ENCODE data around the gene CTIF.

Gene CTIF

GRCh38 chr18:48672671-48673340, 134.0 kb downstream of the CTIF start:
- Histone ChIP-seq H3K36me3 (replicated peaks in 1 of 2; ENCODE audit: control insufficient read depth in 2 of 2, insufficient read depth in 2 of 2, low read length in 2 of 2) (peaks cover 0 to 10% of the 10 kb centered on the region in 2 donors), H4K8ac (ENCODE audit: low read depth, low read length) (no peak overlapping the region), H3K4me3 (ENCODE audit: low read length in 2 of 2) (no peak overlapping the region), H2BK5ac (ENCODE audit: low read length) (peak overlapping the region; percentile 30), H2BK120ac (ENCODE audit: low read depth, low read length) (no peak overlapping the region), H3K9me3 (replicated peaks in 1 of 2; ENCODE audit: control insufficient read depth in 2 of 2, insufficient read depth in 1 of 2, low read depth in 1 of 2, low read length in 2 of 2) (peaks cover 13 to 14% of the 10 kb centered on the region in 2 donors), H3K14ac (ENCODE audit: low read length) (no peak overlapping the region), H3K79me1 (ENCODE audit: low read depth, low read length) (peaks cover 2% of the 10 kb centered on the region), H3K4ac (ENCODE audit: low read length) (no peak overlapping the region), H4K91ac (ENCODE audit: low read depth, low read length, poor library complexity) (no peak overlapping the region), H2AK5ac (ENCODE audit: low read depth, low read length) (no peak overlapping the region), H3K27me3 (ENCODE audit: control insufficient read depth in 3 of 3, insufficient read depth in 3 of 3, low read depth in 1 of 3, low read length in 3 of 3) (no peaks in the 10 kb centered on the region), H2AFZ (ENCODE audit: low read length) (no peak overlapping the region), H3K27ac (replicated peaks; ENCODE audit: low read length) (no peak overlapping the region), H2BK12ac (ENCODE audit: low read length) (no peak overlapping the region), H3K23ac (ENCODE audit: low read depth, low read length, poor library complexity) (no peak overlapping the region), H3K4me2 (ENCODE audit: insufficient read depth, low read length, poor library complexity, severe bottlenecking) (no peak overlapping the region), H3K18ac (ENCODE audit: low read length) (no peak overlapping the region), H2BK15ac (ENCODE audit: low read length) (no peak overlapping the region), H3K4me1 (ENCODE audit: control insufficient read depth in 2 of 2, insufficient read depth in 1 of 2, low read depth in 1 of 2, low read length in 2 of 2) (peaks cover 3 to 6% of the 10 kb centered on the region in 2 donors), H3K9ac (ENCODE audit: low read depth, low read length, poor library complexity) (no peak overlapping the region)
- no peak for DNase-seq (ENCODE audit: low spot score)
- no CpG with 5 or more reads among the region's 6 CpGs for WGBS, 2 donors (ENCODE audit: extremely low coverage in 2 of 2, insufficient read length in 2 of 2, insufficient replicate concordance in 1 of 2)

DNA sequence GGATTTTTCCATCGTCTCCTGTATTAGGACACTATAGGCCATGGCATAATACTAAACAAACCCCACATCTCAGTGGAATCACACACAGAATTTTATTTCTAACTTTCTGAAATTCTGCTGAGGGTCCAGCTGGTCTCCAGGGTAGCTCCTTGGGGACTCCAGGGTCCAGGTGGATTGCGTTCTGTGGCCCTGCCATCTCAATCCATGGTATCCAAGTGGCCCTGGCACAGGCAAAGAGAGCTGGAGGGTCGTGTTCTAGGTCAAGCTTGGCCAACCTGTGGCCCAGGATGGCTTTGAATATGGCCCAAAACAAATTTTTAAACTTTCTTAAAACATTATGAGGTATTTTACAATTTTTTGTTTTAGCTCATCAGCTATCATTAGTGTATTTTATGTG, 134.6 kb downstream of the CTIF start:
- no peak overlapping the region for H2BK15ac ChIP-seq (ENCODE audit: low read length)
- no peak overlapping the region for H2BK12ac ChIP-seq (ENCODE audit: low read length)
- no peak overlapping the region for H2AK5ac ChIP-seq (ENCODE audit: low read depth, low read length)
- no peak overlapping the region for H3K14ac ChIP-seq (ENCODE audit: low read length)
- H2BK120ac ChIP-seq (ENCODE audit: low read depth, low read length): no peak overlapping the region
- no peak overlapping the region for H4K91ac ChIP-seq (ENCODE audit: low read depth, low read length, poor library complexity)
- no peak for DNase-seq (ENCODE audit: low spot score)
- no peak overlapping the region for H2BK5ac ChIP-seq (ENCODE audit: low read length)
- H3K4me1 ChIP-seq (ENCODE audit: control insufficient read depth in 2 of 2, insufficient read depth in 1 of 2, low read depth in 1 of 2, low read length in 2 of 2): peaks cover 2 to 4% of the 10 kb centered on the region in 2 donors
- H2AFZ ChIP-seq (ENCODE audit: low read length): no peak overlapping the region
- no peak overlapping the region for H3K4me3 ChIP-seq (ENCODE audit: low read length in 2 of 2)
- H3K23ac ChIP-seq (ENCODE audit: low read depth, low read length, poor library complexity): no peak overlapping the region
- H3K9me3 ChIP-seq (replicated peaks in 1 of 2; ENCODE audit: control insufficient read depth in 2 of 2, insufficient read depth in 1 of 2, low read depth in 1 of 2, low read length in 2 of 2): peaks cover 13 to 14% of the 10 kb centered on the region in 2 donors
- peaks cover 0 to 10% of the 10 kb centered on the region in 2 donors for H3K36me3 ChIP-seq (replicated peaks in 1 of 2; ENCODE audit: control insufficient read depth in 2 of 2, insufficient read depth in 2 of 2, low read length in 2 of 2)
- no peaks in the 10 kb centered on the region for H3K27me3 ChIP-seq (ENCODE audit: control insufficient read depth in 3 of 3, insufficient read depth in 3 of 3, low read depth in 1 of 3, low read length in 3 of 3)
- H4K8ac ChIP-seq (ENCODE audit: low read depth, low read length): no peak overlapping the region
- no peak overlapping the region for H3K9ac ChIP-seq (ENCODE audit: low read depth, low read length, poor library complexity)
- no CpG with 5 or more reads among the region's 3 CpGs for WGBS, 2 donors (ENCODE audit: extremely low coverage in 2 of 2, insufficient read length in 2 of 2, insufficient replicate concordance in 1 of 2)
- no peak overlapping the region for H3K18ac ChIP-seq (ENCODE audit: low read length)
- no peak overlapping the region for H3K27ac ChIP-seq (replicated peaks; ENCODE audit: low read length)
- H3K79me1 ChIP-seq (ENCODE audit: low read depth, low read length): peaks cover 2% of the 10 kb centered on the region
- no peak overlapping the region for H3K4me2 ChIP-seq (ENCODE audit: insufficient read depth, low read length, poor library complexity, severe bottlenecking)
- no peak overlapping the region for H3K4ac ChIP-seq (ENCODE audit: low read length)

GRCh38 chr18:48673853-48674721, 135.3 kb downstream of the CTIF start:
- WGBS, 2 donors (ENCODE audit: extremely low coverage in 2 of 2, insufficient read length in 2 of 2, insufficient replicate concordance in 1 of 2): no CpG with 5 or more reads among the region's 9 CpGs
- Histone ChIP-seq H2AK5ac (ENCODE audit: low read depth, low read length) (no peak overlapping the region), H3K4me3 (ENCODE audit: low read length in 2 of 2) (no peak overlapping the region)

GRCh38 chr18:48674758-48675351, 136.0 kb downstream of the CTIF start:
- Histone ChIP-seq H3K9ac (ENCODE audit: low read depth, low read length, poor library complexity) (no peak overlapping the region), H2BK12ac (ENCODE audit: low read length) (no peak overlapping the region), H3K23ac (ENCODE audit: low read depth, low read length, poor library complexity) (no peak overlapping the region), H2BK5ac (ENCODE audit: low read length) (no peak overlapping the region), H2BK15ac (ENCODE audit: low read length) (no peak overlapping the region), H3K4ac (ENCODE audit: low read length) (no peak overlapping the region), H3K36me3 (replicated peaks in 1 of 2; ENCODE audit: control insufficient read depth in 2 of 2, insufficient read depth in 2 of 2, low read length in 2 of 2) (peaks cover 0 to 10% of the 10 kb centered on the region in 2 donors), H4K91ac (ENCODE audit: low read depth, low read length, poor library complexity) (no peak overlapping the region), H3K27ac (replicated peaks; ENCODE audit: low read length) (no peak overlapping the region), H3K14ac (ENCODE audit: low read length) (no peak overlapping the region), H3K4me1 (ENCODE audit: control insufficient read depth in 2 of 2, insufficient read depth in 1 of 2, low read depth in 1 of 2, low read length in 2 of 2) (peaks cover 2 to 5% of the 10 kb centered on the region in 2 donors), H2AFZ (ENCODE audit: low read length) (peak overlapping the region; percentile 31), H3K27me3 (ENCODE audit: control insufficient read depth in 3 of 3, insufficient read depth in 3 of 3, low read depth in 1 of 3, low read length in 3 of 3) (no peaks in the 10 kb centered on the region), H3K4me3 (ENCODE audit: low read length in 2 of 2) (no peak overlapping the region), H3K9me3 (replicated peaks in 1 of 2; ENCODE audit: control insufficient read depth in 2 of 2, insufficient read depth in 1 of 2, low read depth in 1 of 2, low read length in 2 of 2) (peaks cover 13 to 14% of the 10 kb centered on the region in 2 donors), H3K79me1 (ENCODE audit: low read depth, low read length) (no peaks in the 10 kb centered on the region), H3K4me2 (ENCODE audit: insufficient read depth, low read length, poor library complexity, severe bottlenecking) (no peak overlapping the region), H2AK5ac (ENCODE audit: low read depth, low read length) (no peak overlapping the region), H3K18ac (ENCODE audit: low read length) (no peak overlapping the region), H4K8ac (ENCODE audit: low read depth, low read length) (no peak overlapping the region), H2BK120ac (ENCODE audit: low read depth, low read length) (no peak overlapping the region)
- no peak for DNase-seq (ENCODE audit: low spot score)
- no CpG with 5 or more reads among the region's 4 CpGs for WGBS, 2 donors (ENCODE audit: extremely low coverage in 2 of 2, insufficient read length in 2 of 2, insufficient replicate concordance in 1 of 2)

More at GRCh38 chr18:48673853-48674721, 135.3 kb downstream of the CTIF start:
- H3K4me1 ChIP-seq (ENCODE audit: control insufficient read depth in 2 of 2, insufficient read depth in 1 of 2, low read depth in 1 of 2, low read length in 2 of 2): peaks cover 2 to 4% of the 10 kb centered on the region in 2 donors
- H3K23ac ChIP-seq (ENCODE audit: low read depth, low read length, poor library complexity): no peak overlapping the region
- H4K91ac ChIP-seq (ENCODE audit: low read depth, low read length, poor library complexity): no peak overlapping the region
- no peaks in the 10 kb centered on the region for H3K27me3 ChIP-seq (ENCODE audit: control insufficient read depth in 3 of 3, insufficient read depth in 3 of 3, low read depth in 1 of 3, low read length in 3 of 3)
- H4K8ac ChIP-seq (ENCODE audit: low read depth, low read length): no peak overlapping the region
- no peak for DNase-seq (ENCODE audit: low spot score)
- no peak overlapping the region for H2BK120ac ChIP-seq (ENCODE audit: low read depth, low read length)
- H3K27ac ChIP-seq (replicated peaks; ENCODE audit: low read length): no peak overlapping the region
- no peak overlapping the region for H2BK15ac ChIP-seq (ENCODE audit: low read length)
- no peak overlapping the region for H2BK5ac ChIP-seq (ENCODE audit: low read length)
- peaks cover 13 to 14% of the 10 kb centered on the region in 2 donors for H3K9me3 ChIP-seq (replicated peaks in 1 of 2; ENCODE audit: control insufficient read depth in 2 of 2, insufficient read depth in 1 of 2, low read depth in 1 of 2, low read length in 2 of 2)
- no peak overlapping the region for H3K4me2 ChIP-seq (ENCODE audit: insufficient read depth, low read length, poor library complexity, severe bottlenecking)
- no peak overlapping the region for H2AFZ ChIP-seq (ENCODE audit: low read length)
- H3K18ac ChIP-seq (ENCODE audit: low read length): no peak overlapping the region
- H3K4ac ChIP-seq (ENCODE audit: low read length): no peak overlapping the region
- H3K9ac ChIP-seq (ENCODE audit: low read depth, low read length, poor library complexity): no peak overlapping the region
- no peak overlapping the region for H3K14ac ChIP-seq (ENCODE audit: low read length)
- H3K79me1 ChIP-seq (ENCODE audit: low read depth, low read length): no peaks in the 10 kb centered on the region
- peaks cover 0 to 10% of the 10 kb centered on the region in 2 donors for H3K36me3 ChIP-seq (replicated peaks in 1 of 2; ENCODE audit: control insufficient read depth in 2 of 2, insufficient read depth in 2 of 2, low read length in 2 of 2)
- H2BK12ac ChIP-seq (ENCODE audit: low read length): no peak overlapping the region
